Neural progenitor cell (in vitro differentiated cells): Measurements from ENCODE around the gene LUC7L3. TPM values are rescaled to one million over a fixed set of nuclear protein-coding genes. Genes with fewer than 3 reads are reported as not detected.
A peak's percentile ranks its signal among the peaks of the same experiment; 100 is the strongest.

Experiments used
- DNase-seq: peaks from one replicate; pipeline ENCODE4 v3.0.0-alpha.2; 2016; ENCODE audit warnings: low spot score
- H2AFZ ChIP-seq: fragments of 200-600 bp; sonication (generic); replicated peaks from 2 replicates; pipeline ENCODE4 v1.6.1; 2016; ENCODE audit warnings: antibody characterized with exemption
- H3F3A ChIP-seq: fragments of 200-600 bp; sonication (generic); 2 replicates; pipeline ENCODE4 v1.6.1; 2016; ENCODE audit warnings: antibody characterized with exemption, low read depth
- H3K27ac ChIP-seq: fragments of 200-600 bp; sonication (generic); 2 replicates; pipeline ENCODE4 v1.5.1; 2016; ENCODE audit warnings: mild to moderate bottlenecking
- H3K27me3 ChIP-seq: fragments of 200-600 bp; sonication (generic); 2 replicates; pipeline ENCODE4 v1.6.1; 2016; ENCODE audit warnings: mild to moderate bottlenecking, moderate library complexity
- H3K36me3 ChIP-seq: fragments of 200-600 bp; sonication (generic); 2 replicates; pipeline ENCODE4 v1.5.1; 2016
- H3K4me1 ChIP-seq: fragments of 200-600 bp; sonication (generic); 2 replicates; pipeline ENCODE4 v1.6.1; 2016; ENCODE audit warnings: mixed run types
- H3K4me2 ChIP-seq: fragments of 200-600 bp; sonication (generic); 2 replicates; pipeline ENCODE4 v1.6.1; 2016
- H3K4me3 ChIP-seq: fragments of 200-600 bp; sonication (generic); 2 replicates; pipeline ENCODE4 v1.5.1; 2016
- H3K79me2 ChIP-seq: fragments of 200-600 bp; sonication (generic); 2 replicates; pipeline ENCODE4 v1.6.1; 2016; ENCODE audit warnings: low read depth
- H3K9ac ChIP-seq: fragments of 200-600 bp; sonication (generic); 2 replicates; pipeline ENCODE4 v1.6.1; 2016
- H3K9me3 ChIP-seq: fragments of 200-600 bp; sonication (generic); 2 replicates; pipeline ENCODE4 v1.5.1; 2016; ENCODE audit warnings: low read depth
- H4K20me1 ChIP-seq: fragments of 200-600 bp; sonication (generic); 2 replicates; pipeline ENCODE4 v1.6.1; 2016; ENCODE audit warnings: low read depth
- H3K27ac Mint-ChIP-seq: 3 replicates; pipeline ENCODE4 v1.8.0; 2021; ENCODE audit warnings: mixed read lengths
- H3K27me3 Mint-ChIP-seq: 2 replicates; pipeline ENCODE4 v1.8.0; 2022; ENCODE audit warnings: low read depth, mild to moderate bottlenecking, inconsistent platforms, moderate library complexity, mixed read lengths; ENCODE audit not compliant: insufficient read depth
- H3K36me3 Mint-ChIP-seq: 3 replicates; pipeline ENCODE4 v1.8.0; 2021; ENCODE audit warnings: mixed read lengths
- H3K4me1 Mint-ChIP-seq: 3 replicates; pipeline ENCODE4 v1.8.0; 2021; ENCODE audit warnings: mixed read lengths
- H3K4me3 Mint-ChIP-seq: 3 replicates; pipeline ENCODE4 v1.8.0; 2021; ENCODE audit warnings: mild to moderate bottlenecking, moderate library complexity, mixed read lengths
- H3K9me3 Mint-ChIP-seq: 3 replicates; pipeline ENCODE4 v1.8.0; 2020; ENCODE audit warnings: mixed read lengths
- CTCF ChIP-seq: fragments of 200-600 bp; sonication (generic); IDR thresholded peaks from 2 replicates; pipeline ENCODE4 v1.5.1; 2017; ENCODE audit warnings: antibody characterized with exemption, mild to moderate bottlenecking
- EZH2 ChIP-seq: fragments of 200-600 bp; sonication (generic); IDR thresholded peaks from 2 replicates; pipeline ENCODE4 v1.6.1; 2017; ENCODE audit warnings: antibody characterized with exemption, mild to moderate bottlenecking, moderate library complexity
- EZH2phosphoT487 ChIP-seq: fragments of 200-600 bp; sonication (generic); IDR thresholded peaks from 2 replicates; pipeline ENCODE4 v1.6.1; 2017; ENCODE audit warnings: antibody characterized with exemption
- total RNA-seq: library from RNA; depleted of rRNA; stranded (reverse); fragments of >200 nt; gene quantifications from 2 replicates; pipeline ENCODE4 v1.2.3, GENCODE V29; 2015; ENCODE audit warnings: low replicate concordance

Gene LUC7L3
- total RNA-seq, 1 donor from 2014 or later = 374 TPM

- Histone ChIP-seq H3K9me3 (no peaks in the 10 kb centered on the region), H2AFZ (no peak overlapping the region), H3K9ac (no peak overlapping the region), H3K4me1 (no peaks in the 10 kb centered on the region), H3K79me2 (no peaks in the 10 kb centered on the region), H3K27me3 (no peaks in the 10 kb centered on the region), H3K36me3 (no peaks in the 10 kb centered on the region), H3K4me2 (no peak overlapping the region), H3F3A (no peaks in the 10 kb centered on the region), H4K20me1 (no peaks in the 10 kb centered on the region), H3K4me3 (no peak overlapping the region), H3K27ac (no peak overlapping the region)
- peaks cover 11% of the 10 kb centered on the region for H3K27me3 Mint-ChIP-seq
- H3K9me3 Mint-ChIP-seq = no peaks in the 10 kb centered on the region
- no peak for TF ChIP-seq EZH2
- no peak for TF ChIP-seq CTCF
- no peak for TF ChIP-seq EZH2phosphoT487
- H3K27ac Mint-ChIP-seq = no peak overlapping the region
- no peak for DNase-seq
- peaks cover 21% of the 10 kb centered on the region for H3K4me1 Mint-ChIP-seq
- no peaks in the 10 kb centered on the region for H3K36me3 Mint-ChIP-seq
- H3K4me3 Mint-ChIP-seq = no peak overlapping the region
Observed at GRCh38 chr17:50770346-50770745, 50.9 kb downstream of the LUC7L3 start.

GRCh38 chr17:50771991-50772785 lies 52.8 kb downstream of the LUC7L3 start:
- H3F3A ChIP-seq = no peaks in the 10 kb centered on the region
- H3K4me2 ChIP-seq = no peak overlapping the region
- H3K9me3 ChIP-seq = no peaks in the 10 kb centered on the region
- Mint-ChIP-seq H3K27ac (no peak overlapping the region), H3K36me3 (no peaks in the 10 kb centered on the region), H3K9me3 (no peaks in the 10 kb centered on the region), H3K4me1 (peaks cover 6% of the 10 kb centered on the region), H3K27me3 (peaks cover 13% of the 10 kb centered on the region), H3K4me3 (no peak overlapping the region)
- H3K4me3 ChIP-seq = no peak overlapping the region
- no peak overlapping the region for H2AFZ ChIP-seq
- no peak overlapping the region for H3K9ac ChIP-seq
- H4K20me1 ChIP-seq = no peaks in the 10 kb centered on the region
- TF ChIP-seq EZH2phosphoT487 = no peak
- no peak for TF ChIP-seq CTCF
- no peak for TF ChIP-seq EZH2
- no peaks in the 10 kb centered on the region for H3K4me1 ChIP-seq
- H3K27ac ChIP-seq = no peak overlapping the region
- H3K79me2 ChIP-seq = no peaks in the 10 kb centered on the region
- H3K36me3 ChIP-seq = no peaks in the 10 kb centered on the region
- no peak for DNase-seq
- H3K27me3 ChIP-seq = no peaks in the 10 kb centered on the region

- no peak overlapping the region for H3K4me2 ChIP-seq
- peaks cover 5% of the 10 kb centered on the region for H3K27me3 Mint-ChIP-seq
- no peak for DNase-seq
- H3K36me3 ChIP-seq = no peaks in the 10 kb centered on the region
- no peaks in the 10 kb centered on the region for H3K36me3 Mint-ChIP-seq
- no peak overlapping the region for H3K27ac ChIP-seq
- peaks cover 6% of the 10 kb centered on the region for H3K4me1 Mint-ChIP-seq
- H3K27ac Mint-ChIP-seq = no peak overlapping the region
- no peak overlapping the region for H3K9ac ChIP-seq
- H3K4me3 Mint-ChIP-seq = no peak overlapping the region
- H3K9me3 ChIP-seq = no peaks in the 10 kb centered on the region
- TF ChIP-seq CTCF = peak; percentile 27
- no peak for TF ChIP-seq EZH2
- TF ChIP-seq EZH2phosphoT487 = no peak
- no peaks in the 10 kb centered on the region for H3K79me2 ChIP-seq
- H2AFZ ChIP-seq = no peak overlapping the region
- H3K4me3 ChIP-seq = no peak overlapping the region
- no peaks in the 10 kb centered on the region for H3K9me3 Mint-ChIP-seq
- no peaks in the 10 kb centered on the region for H3F3A ChIP-seq
- H3K27me3 ChIP-seq = no peaks in the 10 kb centered on the region
- H4K20me1 ChIP-seq = no peaks in the 10 kb centered on the region
- H3K4me1 ChIP-seq = no peaks in the 10 kb centered on the region
Observed at GRCh38 chr17:50774225-50774803, 54.9 kb downstream of the LUC7L3 start.
